HG03520 (cell line): ENCODE results near the gene URAD.

ENCODE experiments used
- ATAC-seq: cut with Tn5 transposase; IDR thresholded peaks from one replicate; pipeline ENCODE4 v1.9.1; 2021; ENCODE audit warnings: mild to moderate bottlenecking, moderate library complexity; ENCODE audit not compliant: unreplicated experiment

URAD gene

GRCh38 chr13:28001049-28001448 lies 12.6 kb upstream of the URAD start:
- no peak for ATAC-seq

- no peak for ATAC-seq
These were observed 12.1 kb upstream of the URAD start for GRCh38 chr13:28000567-28000966.

- no peak for ATAC-seq
These were observed 9.5 kb upstream of the URAD start for GRCh38 chr13:27997904-27998522.

- no peak for ATAC-seq
These were observed 3.4 kb upstream of the URAD start for GRCh38 chr13:27991881-27992280.

GRCh38 chr13:27985600-27985999 lies 2.9 kb downstream of the URAD start:
- no peak for ATAC-seq

GRCh38 chr13:27982361-27982760 lies 6.1 kb downstream of the URAD start:
- no peak for ATAC-seq

GRCh38 chr13:27981006-27981708 lies 7.3 kb downstream of the URAD start:
- ATAC-seq = no peak

- no peak for ATAC-seq
These were observed 8.1 kb downstream of the URAD start for GRCh38 chr13:27980280-27980998.

GRCh38 chr13:27979765-27980279 lies 8.7 kb downstream of the URAD start:
- ATAC-seq = no peak

- no peak for ATAC-seq
These were observed 9.4 kb downstream of the URAD start for GRCh38 chr13:27979001-27979643.

- ATAC-seq = no peak
These were observed 10.1 kb downstream of the URAD start for GRCh38 chr13:27978301-27978968.

- ATAC-seq = no peak
These were observed 10.8 kb downstream of the URAD start for GRCh38 chr13:27977476-27978300.

GRCh38 chr13:27976362-27977091 lies 12.0 kb downstream of the URAD start:
- ATAC-seq = no peak

- no peak for ATAC-seq
These were observed 12.7 kb downstream of the URAD start for GRCh38 chr13:27975564-27976361.

- no peak for ATAC-seq
These were observed 14.4 kb downstream of the URAD start for GRCh38 chr13:27973961-27974662.

- ATAC-seq = no peak
These were observed 15.2 kb downstream of the URAD start for GRCh38 chr13:27973291-27973690.

GRCh38 chr13:27972478-27972820 lies 16.0 kb downstream of the URAD start:
- no peak for ATAC-seq
